ENCODE results near the gene FHL5.
"Not testable (repeated sequence)": the region's sequence is repeated elsewhere in the genome, so short reads cannot be mapped to it uniquely, and the experiment has no call there.

Gene FHL5

DNA sequence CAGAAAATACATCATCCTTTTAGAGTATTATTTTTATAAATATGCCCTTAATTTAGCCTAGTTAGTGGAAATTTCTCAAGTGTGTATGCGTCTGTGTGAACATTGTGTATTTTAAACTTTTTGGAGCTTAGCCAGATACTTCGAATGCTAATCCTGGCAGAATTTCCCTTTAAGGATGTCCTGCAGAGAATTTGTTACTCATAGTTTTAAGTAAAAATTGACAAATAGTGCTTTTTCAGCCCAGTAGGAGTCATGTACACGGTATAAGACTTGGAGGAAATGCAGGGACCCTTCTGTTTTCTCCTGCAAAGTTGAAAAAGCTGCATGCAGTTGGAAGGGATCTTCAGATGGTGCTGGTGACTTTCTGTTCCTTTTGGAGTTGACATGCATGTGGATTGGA lies at the start of gene FHL5:
FHL5 (plus strand) TSS at position 243 of the 400 bp plus-strand sequence. CDS start 40,486 bp downstream, outside the sequence.
- no peak for DNase-seq

DNA sequence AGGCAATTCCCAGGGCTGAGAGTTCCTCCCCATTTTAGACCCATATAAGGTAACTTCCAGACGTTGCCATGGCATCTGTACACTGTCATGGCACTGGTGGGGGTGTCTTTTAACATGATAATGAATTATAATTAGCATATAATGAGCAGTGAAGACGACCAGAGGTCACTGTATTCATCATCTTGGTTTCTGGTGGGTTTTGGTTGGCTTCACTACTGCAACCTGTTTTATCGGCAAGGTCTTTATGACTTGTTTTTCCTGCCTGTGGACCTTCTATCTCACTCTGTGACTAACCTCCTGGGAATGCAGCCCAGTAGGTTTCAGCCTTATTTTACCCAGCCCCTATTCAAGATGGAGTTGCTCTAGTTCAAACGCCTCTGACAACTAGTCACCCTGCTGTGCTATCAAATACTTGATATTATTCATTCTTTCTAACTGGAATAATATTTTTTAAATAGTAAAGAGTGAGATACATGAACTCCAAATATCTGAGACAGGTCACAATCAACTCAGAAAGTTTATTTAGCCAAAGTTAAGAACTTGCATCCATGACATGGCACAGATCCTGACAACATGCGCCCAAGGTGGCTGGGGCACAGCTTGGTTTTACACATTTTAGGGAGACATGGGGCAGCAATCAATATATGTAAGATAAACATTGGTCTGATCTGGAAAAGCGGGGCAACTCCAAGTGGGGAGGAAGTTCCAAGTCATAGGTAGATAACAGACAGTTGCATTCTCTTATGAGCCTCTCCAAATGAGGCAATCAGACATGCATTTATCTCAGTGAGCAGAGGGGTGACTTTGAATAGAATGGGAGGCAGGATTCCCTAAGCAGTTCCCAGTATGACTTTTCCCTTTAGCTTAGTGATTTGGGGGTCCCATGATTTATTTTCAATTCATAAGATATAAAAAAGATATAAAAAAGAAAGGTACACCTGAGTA lies 42.5 kb upstream of the FHL5 start:
- DNase-seq, result peak; percentile 5

DNA sequence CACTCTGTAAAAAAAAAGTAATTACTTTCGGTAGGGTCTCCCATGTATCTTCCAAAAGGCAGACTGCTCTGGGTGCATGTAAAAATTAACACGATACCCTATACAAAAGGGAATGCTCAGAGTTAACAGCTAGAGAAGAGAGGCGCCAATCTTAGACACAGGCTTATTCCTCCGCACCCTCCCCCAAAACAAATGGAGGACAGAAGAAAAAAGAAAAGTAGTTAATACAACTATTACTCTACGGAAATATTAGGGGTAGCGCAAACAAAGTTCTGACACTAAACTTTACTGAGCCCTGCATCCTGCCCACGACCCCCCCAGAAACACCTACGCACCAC lies 41.7 kb upstream of the FHL5 start:
- no peak for DNase-seq

- peak; percentile 84 for DNase-seq
These were observed 41.1 kb upstream of the FHL5 start, which contains the start of gene UFL1 for GRCh38 chr6:96521644-96522464. UFL1 (plus strand) TSS chr6:96521806; CDS start chr6:96521874, 68 bp downstream.

- DNase-seq, result no peak
These were observed 40.4 kb upstream of the FHL5 start for GRCh38 chr6:96522465-96523009.

- DNase-seq, result no peak
These were observed 34.7 kb upstream of the FHL5 start for GRCh38 chr6:96528193-96528592.

- no peak for DNase-seq
These were observed 30.5 kb upstream of the FHL5 start for GRCh38 chr6:96532399-96532798.

- no peak for DNase-seq
These were observed 25.2 kb upstream of the FHL5 start for GRCh38 chr6:96537726-96538125.

DNA sequence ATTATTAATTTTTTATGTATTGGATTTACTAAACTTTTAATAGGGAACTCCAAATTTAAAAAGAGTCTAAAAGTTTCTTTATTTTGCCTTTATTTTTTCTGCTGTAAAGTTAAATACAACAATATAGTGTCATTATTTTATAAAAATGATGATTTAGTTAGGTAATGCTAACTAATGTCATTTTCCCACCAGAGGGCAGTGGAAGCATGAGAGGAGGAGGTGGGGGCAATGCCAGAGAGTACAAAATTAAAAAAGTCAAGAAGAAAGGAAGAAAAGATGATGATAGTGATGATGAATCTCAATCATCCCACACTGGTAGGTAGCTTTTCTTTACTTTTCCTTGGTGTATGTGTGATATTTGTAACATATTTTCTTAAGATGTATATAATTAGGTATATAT lies 20.2 kb upstream of the FHL5 start:
- no peak for DNase-seq

- no peak for DNase-seq
These were observed 17.0 kb upstream of the FHL5 start for GRCh38 chr6:96545882-96546281.

GRCh38 chr6:96547654-96548053 lies 15.3 kb upstream of the FHL5 start:
- no peak for DNase-seq

DNA sequence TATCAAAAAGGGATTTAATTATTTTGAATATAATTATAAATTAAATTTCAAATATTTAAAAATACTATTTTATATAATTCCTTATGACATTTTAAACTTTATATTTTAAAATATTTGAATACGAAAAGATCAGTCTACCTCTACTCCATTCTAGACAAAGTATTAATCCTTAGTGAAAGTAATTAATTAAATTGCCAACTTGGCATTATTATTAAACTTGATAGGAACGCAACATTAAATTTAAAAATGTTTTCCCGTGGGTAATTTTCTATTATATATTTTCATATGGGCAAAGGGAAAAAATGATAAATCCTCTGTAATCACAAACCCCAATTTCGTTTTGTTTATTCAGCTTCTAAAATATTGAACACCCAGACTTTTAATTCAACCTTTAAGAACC lies 8.4 kb upstream of the FHL5 start:
- DNase-seq, result no peak

- not testable (repeated sequence) for DNase-seq
These were observed 3.2 kb upstream of the FHL5 start for GRCh38 chr6:96559740-96560139.

DNA sequence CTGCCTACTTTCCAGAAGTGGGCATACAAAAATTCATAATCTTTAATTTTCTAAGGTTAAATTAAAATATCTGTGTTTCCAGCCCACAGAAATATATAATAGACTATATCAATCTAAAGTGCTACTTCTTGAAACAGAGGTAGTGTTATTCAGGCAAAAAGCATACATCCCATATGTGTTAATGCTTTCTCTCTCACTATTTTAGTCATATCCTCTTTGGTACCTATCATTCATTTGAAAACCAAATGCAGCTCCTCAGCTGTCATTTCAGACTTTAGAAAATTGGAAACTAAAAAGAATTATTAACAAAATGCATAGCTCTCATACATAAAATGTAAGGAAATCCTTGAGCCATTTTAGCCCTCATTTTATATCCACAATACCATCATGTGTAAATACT lies 925 bp downstream of the FHL5 start:
- no peak for DNase-seq

- no peak for DNase-seq
These were observed 7.1 kb downstream of the FHL5 start for GRCh38 chr6:96570053-96570452.

DNA sequence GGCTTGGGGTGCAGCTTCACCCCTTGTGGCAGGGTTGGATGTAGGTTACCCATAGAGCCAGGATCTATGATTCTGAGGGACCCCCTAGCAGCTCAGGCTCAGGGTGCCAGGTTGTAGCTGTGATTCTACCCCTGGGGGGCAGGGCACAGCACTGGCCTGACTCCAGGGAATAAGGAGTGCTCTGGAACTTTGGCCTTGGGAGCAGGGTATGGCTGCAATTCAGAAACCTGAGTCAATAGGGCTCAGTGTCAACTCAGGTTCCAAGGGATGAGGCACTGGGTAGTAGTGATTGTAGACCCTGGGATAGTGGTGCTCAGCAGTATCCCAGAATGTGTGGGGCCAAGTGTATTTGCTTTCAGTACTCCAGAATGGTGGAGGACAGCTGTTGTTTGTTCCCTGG lies 8.6 kb downstream of the FHL5 start:
- no peak for DNase-seq

GRCh38 chr6:96575359-96575758 lies 12.4 kb downstream of the FHL5 start:
- no peak for DNase-seq

- DNase-seq, result no peak
These were observed 13.3 kb downstream of the FHL5 start for GRCh38 chr6:96576221-96576620.

- DNase-seq, result no peak
These were observed 19.1 kb downstream of the FHL5 start for GRCh38 chr6:96582021-96582420.

DNA sequence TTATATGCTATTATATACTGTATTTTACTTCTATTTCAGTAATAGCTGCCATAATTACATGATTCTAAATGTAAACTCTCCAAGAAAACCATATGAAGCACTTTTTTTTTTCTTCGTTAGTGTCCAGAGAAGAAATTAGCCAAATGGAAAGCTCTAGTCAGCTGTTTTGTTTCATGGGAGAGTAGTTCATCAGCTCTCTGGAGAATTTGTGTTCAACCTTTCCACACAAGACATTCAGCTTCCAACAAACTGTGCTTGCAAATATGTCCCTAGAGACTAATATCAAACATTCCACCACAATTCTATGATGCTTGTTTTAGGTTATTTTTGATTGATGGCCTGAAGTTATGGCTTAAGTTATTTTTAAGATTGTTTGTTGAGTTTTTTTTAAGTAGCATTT lies 19.5 kb downstream of the FHL5 start:
- no peak for DNase-seq

GRCh38 chr6:96604420-96604819 lies 41.5 kb downstream of the FHL5 start:
- DNase-seq, result no peak

- no peak for DNase-seq
These were observed 45.1 kb downstream of the FHL5 start for GRCh38 chr6:96608074-96608473.

DNA sequence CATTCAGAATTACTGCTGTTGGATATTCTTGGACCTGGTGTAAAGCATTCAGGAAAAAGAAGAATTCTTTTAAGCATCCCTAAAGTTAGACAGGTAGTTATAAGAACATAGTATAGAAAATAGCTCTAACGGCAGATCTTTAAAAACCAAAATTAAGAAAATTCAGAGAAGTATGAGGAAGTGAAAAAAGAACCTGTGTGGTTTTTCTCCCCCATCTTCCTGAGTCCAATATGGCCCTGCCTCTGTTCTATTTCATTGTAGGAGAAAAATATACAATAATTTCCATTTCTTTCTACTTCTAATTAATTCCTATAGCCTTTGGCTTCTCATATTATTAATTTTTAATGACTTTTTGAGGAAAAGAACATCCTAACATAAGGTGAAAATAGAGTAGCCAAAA lies 47.1 kb downstream of the FHL5 start:
- DNase-seq, result no peak

All from T1000 (cell line).